HG03095 (cell line): ENCODE measurements around the gene PGA5.
A peak's percentile ranks its signal among the peaks of the same experiment; 100 is the strongest.

ENCODE experiments used
- ATAC-seq: cut with Tn5 transposase; IDR thresholded peaks from one replicate; pipeline ENCODE4 v1.9.1; 2021; ENCODE audit warnings: moderate library complexity; ENCODE audit not compliant: unreplicated experiment

PGA5 gene

GRCh38 chr11:61293867-61294716 lies 53.1 kb downstream of the PGA5 start:
- ATAC-seq = peak; percentile 29

DNA sequence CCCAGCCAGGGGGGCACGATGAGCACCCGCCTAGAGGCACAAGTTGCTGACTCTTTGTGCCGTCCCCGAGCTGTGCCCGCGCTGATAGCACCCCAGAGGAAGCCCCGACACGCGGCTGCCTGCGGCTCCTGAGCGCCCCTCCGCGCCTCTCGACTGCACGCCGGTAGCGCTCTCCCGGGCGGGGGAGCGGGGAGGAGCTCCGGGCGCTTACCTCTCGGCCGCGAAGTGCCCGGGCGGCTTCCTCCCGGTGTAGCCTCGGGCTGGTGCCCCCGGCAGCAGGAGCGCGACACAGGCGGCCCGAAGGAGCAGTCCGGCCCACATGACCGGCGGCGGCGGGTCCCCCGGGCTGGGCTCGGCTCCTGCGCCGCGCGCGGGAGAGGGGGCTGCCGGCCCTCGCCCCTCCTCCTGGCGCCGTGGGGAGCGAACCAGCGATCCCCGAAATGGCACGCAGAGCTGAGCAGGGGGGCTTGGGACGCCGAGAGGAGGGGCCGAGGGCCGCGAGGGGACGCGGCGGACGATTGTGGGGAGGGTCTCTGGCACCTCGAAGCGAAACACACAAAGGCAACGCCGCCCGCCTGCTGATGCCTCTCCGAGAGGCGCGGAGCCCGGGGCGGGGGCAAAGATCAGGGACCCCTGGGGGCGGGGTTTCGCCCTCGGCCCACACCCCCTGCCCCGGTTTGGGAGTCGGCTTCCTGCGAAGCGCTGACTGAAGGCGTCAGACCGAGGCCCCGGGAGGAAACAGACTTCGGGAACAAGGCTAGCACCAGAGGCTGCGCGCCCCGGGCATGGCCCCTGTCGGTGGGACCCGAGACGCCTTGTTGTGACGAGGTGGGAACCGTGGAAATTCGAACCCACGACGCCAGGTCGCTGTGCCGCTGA lies 54.0 kb downstream of the PGA5 start, which contains the start of gene VWCE:
VWCE (minus strand) TSS at position 600 of the 879 bp plus-strand sequence; CDS start at position 321, 279 bp downstream.
- peak; percentile 76 for ATAC-seq

DNA sequence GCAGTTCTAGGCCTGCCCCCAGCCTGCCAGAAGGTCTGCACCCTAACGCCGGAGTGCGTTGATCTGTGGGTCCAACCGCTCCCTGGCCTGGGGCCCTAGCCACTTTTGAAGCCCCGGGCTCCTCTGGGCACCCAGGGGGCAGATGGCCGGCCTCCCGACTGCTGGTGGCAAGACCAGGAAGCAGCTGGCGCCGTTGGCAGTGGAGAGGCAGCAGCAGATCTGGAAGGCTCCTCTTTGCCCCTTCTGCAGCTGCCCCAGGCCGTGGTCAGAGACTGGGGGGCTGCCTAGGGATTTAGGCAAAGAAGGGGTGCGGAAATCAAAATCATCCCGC lies 54.6 kb downstream of the PGA5 start:
- ATAC-seq = no peak

GRCh38 chr11:61297341-61297740 lies 56.4 kb downstream of the PGA5 start:
- ATAC-seq = no peak

DNA sequence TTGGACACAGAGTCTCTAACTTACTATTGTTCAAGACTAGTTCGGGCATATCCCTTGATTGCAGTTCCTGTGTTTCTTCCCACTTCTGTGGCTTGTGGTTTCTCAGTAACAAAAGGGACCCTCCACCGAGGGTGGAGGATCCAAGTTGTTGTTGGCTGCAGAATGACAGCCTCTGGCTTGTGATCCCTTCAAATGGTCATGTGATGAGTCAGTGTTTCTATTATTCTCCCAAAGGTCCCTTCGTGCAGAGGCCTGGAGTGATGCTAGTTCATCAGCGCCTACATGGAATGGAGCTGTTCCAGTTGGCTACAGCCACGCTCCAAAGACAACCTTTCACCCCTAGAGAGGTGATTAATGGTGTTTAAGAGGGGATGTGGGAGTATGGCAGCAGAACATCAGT lies 56.8 kb downstream of the PGA5 start:
- ATAC-seq = no peak

DNA sequence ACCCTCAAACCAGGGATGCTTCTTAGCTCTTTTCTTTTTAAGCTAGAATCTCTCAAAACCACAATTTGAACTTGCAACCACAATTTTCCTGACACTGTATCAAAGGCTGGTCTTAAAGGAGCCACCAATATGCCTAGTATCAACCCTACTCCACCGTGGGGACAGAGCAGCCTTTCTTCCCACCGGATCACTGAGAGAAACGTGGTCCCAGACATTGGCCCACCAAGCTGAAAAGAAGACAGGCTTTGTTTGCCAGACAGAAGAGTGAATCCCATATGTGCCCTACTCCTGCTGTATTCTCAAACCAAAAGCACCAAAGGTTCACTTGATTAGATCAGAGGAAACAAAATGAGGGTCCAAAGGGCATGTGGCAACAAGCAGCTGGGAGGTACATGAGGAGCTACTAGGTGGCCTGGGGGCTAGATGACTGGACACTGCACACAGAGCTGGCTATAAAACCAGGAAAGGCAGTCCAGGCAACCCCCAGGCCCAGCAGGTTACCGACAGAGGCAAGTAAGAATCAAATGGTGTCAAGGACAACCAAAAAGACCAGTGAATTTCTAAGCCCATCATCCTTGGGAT lies 57.8 kb downstream of the PGA5 start:
- no peak for ATAC-seq
